Natural killer cell (primary cell): ENCODE results near the gene ZEB2. TPM values are rescaled to one million over a fixed set of nuclear protein-coding genes. Genes with fewer than 3 reads are reported as not detected.

Experiments
- ATAC-seq, 3 donors: fragments of 150-1000 bp in 2 of 3; fragments of 200-7000 bp in 1 of 3; cut with Tn5 transposase; 1 replicate in 1 of 3; 2 replicates in 2 of 3; pipeline ENCODE4 v1.10.0; 2021; ENCODE audit warnings: mild to moderate bottlenecking in 2 of 3, moderate library complexity in 2 of 3
- DNase-seq, 2 donors: peaks; one replicate each; pipeline versions ENCODE4 v3.0.0 to v3.0.0-alpha.2; 2013 to 2021; ENCODE audit warnings: mixed read lengths in 1 of 2
- H3K27ac ChIP-seq: one replicate; pipeline ENCODE4 v1.5.1; 2013; ENCODE audit warnings: mild to moderate bottlenecking, low read length
- H3K27me3 ChIP-seq: one replicate; pipeline ENCODE4 v1.6.1; 2013; ENCODE audit warnings: low read length; ENCODE audit not compliant: control insufficient read depth, insufficient read depth
- H3K36me3 ChIP-seq: one replicate; pipeline ENCODE4 v1.6.1; 2013; ENCODE audit warnings: low read length; ENCODE audit not compliant: control insufficient read depth, insufficient read depth
- H3K4me1 ChIP-seq: one replicate; pipeline ENCODE4 v1.6.1; 2013; ENCODE audit warnings: low read length; ENCODE audit not compliant: control insufficient read depth, insufficient read depth
- H3K4me3 ChIP-seq: one replicate; pipeline ENCODE4 v1.5.1; 2013; ENCODE audit warnings: low read length
- H3K9me3 ChIP-seq: one replicate; pipeline ENCODE4 v1.6.1; 2013; ENCODE audit warnings: low read length; ENCODE audit not compliant: control insufficient read depth, insufficient read depth
- H3K27ac Mint-ChIP-seq, 2 donors: one replicate each; pipeline ENCODE4 v1.8.0; 2022; ENCODE audit warnings: mild to moderate bottlenecking in 2 of 2, mixed read lengths in 2 of 2, moderate library complexity in 1 of 2
- H3K27me3 Mint-ChIP-seq, 2 donors: one replicate each; pipeline ENCODE4 v1.8.0; 2022; ENCODE audit warnings: low read depth in 2 of 2, mixed read lengths in 2 of 2
- H3K36me3 Mint-ChIP-seq: one replicate; pipeline ENCODE4 v1.8.0; 2022; ENCODE audit warnings: mixed read lengths
- H3K4me1 Mint-ChIP-seq, 2 donors: one replicate each; pipeline ENCODE4 v1.8.0; 2022; ENCODE audit warnings: mixed read lengths in 2 of 2
- H3K4me3 Mint-ChIP-seq: one replicate; pipeline ENCODE4 v1.8.0; 2022; ENCODE audit warnings: mild to moderate bottlenecking, moderate library complexity, mixed read lengths
- H3K9me3 Mint-ChIP-seq, 2 donors: one replicate each; pipeline ENCODE4 v1.8.0; 2022; ENCODE audit warnings: mixed read lengths in 2 of 2
- WGBS: methylation state at CpG from one replicate; pipeline ENCODE4 v1.1.7; 2013; ENCODE audit warnings: missing lambda C conversion rate; ENCODE audit not compliant: insufficient coverage; 5-methylcytosine and 5-hydroxymethylcytosine counted together
- intact Hi-C: fragments of 100-400 bp; cut with micrococcal nuclease; formaldehyde crosslinking; loops from one replicate; pipeline ENCODE4 v1.14.2; 2022
- total RNA-seq, 4 donors: library from RNA; stranded (reverse); fragments of 120-200 nt in 1 of 4; gene quantifications; one replicate each; pipeline versions ENCODE4 v1.2.3 to v1.2.4, GENCODE V29; 2013 to 2022
- TF ChIP-seq, protein P1 (sequence below): fragments of 200-600 bp; IDR thresholded peaks from one replicate; pipeline ENCODE4 v1.8.0; 2022; ENCODE audit warnings: antibody characterized with exemption

ZEB2 gene
- total RNA-seq: 1,000 to 10,000 TPM in 1 of 3 donors, 100 to 1,000 TPM in 2; 718 to 1,143 (median 944) TPM
- 364 TPM for total RNA-seq (2013)

- Mint-ChIP-seq H3K9me3 (peaks cover 0 to 2% of the 10 kb centered on the region in 2 donors), H3K36me3 (peaks cover 8% of the 10 kb centered on the region), H3K27ac (no peak within 1 kb of the TSS), H3K4me3 (no peak within 1 kb of the TSS), H3K27me3 (peaks cover 0 to 5% of the 10 kb centered on the region in 2 donors), H3K4me1 (peaks cover 31% of the 10 kb centered on the region in 2 donors)
- TF ChIP-seq, protein P1, sequence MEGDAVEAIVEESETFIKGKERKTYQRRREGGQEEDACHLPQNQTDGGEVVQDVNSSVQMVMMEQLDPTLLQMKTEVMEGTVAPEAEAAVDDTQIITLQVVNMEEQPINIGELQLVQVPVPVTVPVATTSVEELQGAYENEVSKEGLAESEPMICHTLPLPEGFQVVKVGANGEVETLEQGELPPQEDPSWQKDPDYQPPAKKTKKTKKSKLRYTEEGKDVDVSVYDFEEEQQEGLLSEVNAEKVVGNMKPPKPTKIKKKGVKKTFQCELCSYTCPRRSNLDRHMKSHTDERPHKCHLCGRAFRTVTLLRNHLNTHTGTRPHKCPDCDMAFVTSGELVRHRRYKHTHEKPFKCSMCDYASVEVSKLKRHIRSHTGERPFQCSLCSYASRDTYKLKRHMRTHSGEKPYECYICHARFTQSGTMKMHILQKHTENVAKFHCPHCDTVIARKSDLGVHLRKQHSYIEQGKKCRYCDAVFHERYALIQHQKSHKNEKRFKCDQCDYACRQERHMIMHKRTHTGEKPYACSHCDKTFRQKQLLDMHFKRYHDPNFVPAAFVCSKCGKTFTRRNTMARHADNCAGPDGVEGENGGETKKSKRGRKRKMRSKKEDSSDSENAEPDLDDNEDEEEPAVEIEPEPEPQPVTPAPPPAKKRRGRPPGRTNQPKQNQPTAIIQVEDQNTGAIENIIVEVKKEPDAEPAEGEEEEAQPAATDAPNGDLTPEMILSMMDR: peak; percentile 64
- intact Hi-C loops: loop anchor here (2.0 to 10.0 kb wide), 5 partner anchors 15 to 665 kb away; a partner anchor contains a TSS
- Histone ChIP-seq H3K4me3 (peak within 1 kb of the TSS; percentile 85), H3K27ac (peak within 1 kb of the TSS; percentile 99), H3K36me3 (no peaks in the 10 kb centered on the region), H3K9me3 (no peaks in the 10 kb centered on the region), H3K4me1 (peaks cover 24% of the 10 kb centered on the region), H3K27me3 (no peaks in the 10 kb centered on the region)
- DNase-seq (peak; percentile 58 to 78), ATAC-seq (peak; percentile 38 to 66 (median 53))
- WGBS: 4% methylated on average over 24 of the region's 29 CpGs
Observed at GRCh38 chr2:144519934-144520731, at the start of gene ZEB2. ZEB2 (minus strand) TSS chr2:144520119; CDS start chr2:144517350, 2,769 bp downstream.

GRCh38 chr2:144567745-144568144 is 47.8 kb upstream of the ZEB2 start:
- intact Hi-C loops: loop anchor here (1.0 kb wide), 1 partner anchor 13 kb away; no protein-coding TSS in a partner anchor

DNA sequence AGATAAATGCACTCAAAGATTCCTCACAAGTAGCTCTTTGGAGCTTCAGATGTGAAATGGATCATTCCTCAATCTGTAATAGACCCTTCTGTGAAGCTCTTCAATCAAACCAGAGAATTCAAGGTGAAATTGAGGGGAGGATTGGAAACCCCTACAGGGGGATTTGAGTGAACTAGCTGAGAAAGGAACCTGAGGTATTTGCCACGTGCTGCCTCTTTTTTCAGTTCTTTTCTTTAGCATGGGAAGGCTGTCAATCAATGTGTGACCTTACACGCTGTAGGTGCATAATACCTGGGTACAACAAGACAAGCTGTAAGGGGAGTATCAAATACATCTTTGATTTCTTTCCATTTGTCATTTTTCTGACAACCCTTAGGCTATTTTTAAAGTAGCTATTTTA is 46.5 kb upstream of the ZEB2 start:
- Mint-ChIP-seq H3K27me3 (peaks cover 0 to 2% of the 10 kb centered on the region in 2 donors), H3K36me3 (no peaks in the 10 kb centered on the region), H3K4me1 (peaks cover 2 to 6% of the 10 kb centered on the region in 2 donors), H3K27ac (no peak overlapping the region), H3K9me3 (no peaks in the 10 kb centered on the region), H3K4me3 (no peak overlapping the region)
- H3K27ac ChIP-seq: no peak overlapping the region
- H3K9me3 ChIP-seq: no peaks in the 10 kb centered on the region
- intact Hi-C loops: no loop called here
- TF ChIP-seq, protein P1: no peak
- DNase-seq: no peak
- no peaks in the 10 kb centered on the region for H3K4me1 ChIP-seq
- no peak overlapping the region for H3K4me3 ChIP-seq
- ATAC-seq: no peak
- no peaks in the 10 kb centered on the region for H3K27me3 ChIP-seq
- H3K36me3 ChIP-seq: no peaks in the 10 kb centered on the region
- WGBS: 72% methylated on average over 1 of the region's 2 CpGs

More at GRCh38 chr2:144567745-144568144, 47.8 kb upstream of the ZEB2 start:
- Mint-ChIP-seq H3K9me3 (no peaks in the 10 kb centered on the region), H3K36me3 (no peaks in the 10 kb centered on the region), H3K4me1 (peaks cover 6 to 10% of the 10 kb centered on the region in 2 donors), H3K4me3 (no peak overlapping the region), H3K27me3 (peaks cover 0 to 2% of the 10 kb centered on the region in 2 donors), H3K27ac (no peak overlapping the region)
- Histone ChIP-seq H3K9me3 (no peaks in the 10 kb centered on the region), H3K27ac (no peak overlapping the region), H3K27me3 (no peaks in the 10 kb centered on the region), H3K4me3 (no peak overlapping the region), H3K36me3 (no peaks in the 10 kb centered on the region), H3K4me1 (no peaks in the 10 kb centered on the region)
- no peak for ATAC-seq
- TF ChIP-seq, protein P1: no peak
- DNase-seq: no peak
- 96% methylated on average over 4 of the region's 4 CpGs for WGBS
